GM19025 (cell line): ENCODE measurements around the gene ARAP3.
A peak's percentile ranks its signal among the peaks of the same experiment; 100 is the strongest.

Source experiments
- ATAC-seq: cut with Tn5 transposase; IDR thresholded peaks from one replicate; pipeline ENCODE4 v1.9.1; 2021; ENCODE audit warnings: mild to moderate bottlenecking, low read depth, moderate library complexity; ENCODE audit not compliant: unreplicated experiment

ARAP3 gene

DNA sequence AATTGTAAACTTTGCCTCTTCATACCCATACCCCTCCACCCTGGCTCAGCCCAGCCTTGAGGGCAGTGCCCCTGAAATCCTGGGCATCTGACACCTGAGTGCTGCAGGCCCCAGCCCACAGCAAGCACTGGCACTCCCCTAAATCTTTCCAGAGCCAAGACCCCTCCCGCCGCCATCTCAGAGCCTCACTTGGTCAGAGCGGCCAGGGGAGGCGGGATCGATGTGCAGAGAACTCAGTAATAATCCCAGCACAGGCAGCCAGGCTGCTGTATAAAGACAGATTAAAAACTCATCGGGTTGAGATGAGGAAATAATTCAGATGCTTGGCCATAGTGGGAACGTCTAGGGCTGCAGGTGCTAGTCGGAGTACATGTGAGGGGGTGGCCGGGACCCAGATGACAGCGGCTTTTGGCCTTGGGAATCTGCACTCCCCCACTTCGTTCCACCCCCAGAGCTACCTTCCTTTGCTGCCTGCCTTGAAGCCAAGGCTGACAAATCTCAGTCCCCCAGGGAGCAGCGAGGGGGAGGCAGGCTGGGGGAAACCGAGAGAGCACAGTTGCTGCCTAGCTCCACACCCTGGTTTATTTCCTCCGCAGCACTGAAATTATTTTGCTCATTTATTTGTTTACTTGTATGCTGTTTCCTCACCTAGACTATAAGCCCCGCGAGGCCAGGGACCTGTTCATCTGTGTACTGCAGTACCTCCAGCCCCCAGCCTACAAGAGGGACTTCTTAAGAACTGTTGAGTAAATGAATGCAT, 19.5 kb upstream of the ARAP3 start:
- ATAC-seq, result peak; percentile 52

DNA sequence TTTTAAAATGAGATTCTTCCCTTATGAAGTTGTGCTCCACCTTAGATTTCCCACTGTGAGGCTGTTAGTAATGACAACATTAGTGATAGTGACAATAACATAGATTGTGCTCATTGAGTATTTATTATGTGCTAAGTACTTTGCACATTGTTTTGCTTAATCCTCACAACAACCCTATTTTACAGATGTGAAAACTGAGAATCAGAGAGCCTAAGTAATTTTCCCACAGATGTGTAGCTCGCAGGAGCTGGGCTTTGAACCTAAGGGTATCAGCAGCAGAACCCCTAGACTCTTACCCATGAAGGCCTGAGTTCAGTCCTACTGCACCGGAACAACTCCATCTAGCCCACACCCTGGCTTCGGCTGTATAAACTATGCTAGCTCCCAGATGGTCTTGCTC, 15.6 kb upstream of the ARAP3 start:
- ATAC-seq, result no peak

DNA sequence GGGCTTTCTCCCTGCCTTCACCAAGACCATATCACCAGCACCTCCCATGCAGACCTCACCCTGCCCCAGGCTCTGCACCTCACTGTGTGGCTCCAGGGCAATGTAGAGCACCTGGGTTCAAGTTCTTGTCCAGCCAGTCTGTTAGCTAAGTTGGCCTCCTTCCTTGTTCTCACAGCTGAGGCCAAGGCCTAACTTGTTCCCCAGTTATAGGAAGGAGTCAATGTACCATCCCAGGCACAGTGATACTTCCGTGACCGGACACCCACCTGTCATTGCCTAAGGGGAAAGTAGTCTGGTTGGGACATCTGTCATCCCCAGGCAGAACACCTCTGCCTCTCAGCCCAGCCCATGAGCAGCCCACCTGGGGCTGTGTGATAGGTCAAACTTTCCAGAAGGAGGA, 14.4 kb upstream of the ARAP3 start:
- no peak for ATAC-seq

DNA sequence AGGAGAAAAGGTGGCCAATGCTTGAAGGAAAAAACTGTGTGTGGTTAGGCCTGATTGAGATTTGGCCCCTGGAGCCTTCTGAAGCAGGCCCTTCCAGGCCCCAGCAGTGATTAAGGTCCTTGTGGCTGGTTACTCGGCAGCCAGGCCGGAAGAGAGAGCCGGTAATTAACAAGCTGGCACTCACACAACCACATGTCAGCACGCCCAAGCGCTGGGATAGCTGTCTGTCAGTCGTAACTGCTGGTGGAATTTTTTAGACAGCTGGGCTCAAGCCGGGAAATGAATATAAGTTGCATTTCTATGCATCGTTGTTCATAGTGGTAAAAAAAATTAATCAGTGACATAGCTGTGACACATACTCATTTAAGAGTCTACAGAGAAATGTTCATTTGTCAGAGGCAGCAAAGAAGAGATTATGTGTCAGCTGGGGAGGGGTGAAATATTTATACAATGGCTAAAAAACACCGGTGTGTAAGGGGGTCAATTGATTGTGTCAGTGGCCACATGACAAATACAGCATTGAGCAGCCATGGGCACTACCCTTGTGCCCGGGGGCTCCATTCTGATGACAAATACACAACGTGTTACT, 13.7 kb upstream of the ARAP3 start:
- no peak for ATAC-seq

DNA sequence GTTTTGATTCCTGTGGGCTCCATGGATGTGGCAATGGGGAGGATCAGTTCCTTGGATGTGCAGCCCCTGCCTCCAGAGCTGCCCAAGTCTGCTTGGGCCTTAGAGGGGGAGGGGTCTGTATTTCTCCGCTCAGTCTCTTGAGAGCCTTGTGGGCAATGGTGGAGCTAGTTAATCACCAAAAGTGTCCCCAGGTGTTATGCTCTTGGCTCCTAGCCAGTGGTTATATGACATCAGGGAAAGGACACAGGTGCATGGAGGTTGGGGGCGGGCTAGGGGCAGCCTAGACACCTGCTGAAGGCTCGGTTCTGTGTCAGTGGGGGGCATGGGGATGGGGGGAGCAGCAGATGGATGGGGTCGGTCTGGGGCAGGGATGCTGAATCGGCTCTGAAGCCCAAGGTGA, 12.4 kb upstream of the ARAP3 start:
- no peak for ATAC-seq

DNA sequence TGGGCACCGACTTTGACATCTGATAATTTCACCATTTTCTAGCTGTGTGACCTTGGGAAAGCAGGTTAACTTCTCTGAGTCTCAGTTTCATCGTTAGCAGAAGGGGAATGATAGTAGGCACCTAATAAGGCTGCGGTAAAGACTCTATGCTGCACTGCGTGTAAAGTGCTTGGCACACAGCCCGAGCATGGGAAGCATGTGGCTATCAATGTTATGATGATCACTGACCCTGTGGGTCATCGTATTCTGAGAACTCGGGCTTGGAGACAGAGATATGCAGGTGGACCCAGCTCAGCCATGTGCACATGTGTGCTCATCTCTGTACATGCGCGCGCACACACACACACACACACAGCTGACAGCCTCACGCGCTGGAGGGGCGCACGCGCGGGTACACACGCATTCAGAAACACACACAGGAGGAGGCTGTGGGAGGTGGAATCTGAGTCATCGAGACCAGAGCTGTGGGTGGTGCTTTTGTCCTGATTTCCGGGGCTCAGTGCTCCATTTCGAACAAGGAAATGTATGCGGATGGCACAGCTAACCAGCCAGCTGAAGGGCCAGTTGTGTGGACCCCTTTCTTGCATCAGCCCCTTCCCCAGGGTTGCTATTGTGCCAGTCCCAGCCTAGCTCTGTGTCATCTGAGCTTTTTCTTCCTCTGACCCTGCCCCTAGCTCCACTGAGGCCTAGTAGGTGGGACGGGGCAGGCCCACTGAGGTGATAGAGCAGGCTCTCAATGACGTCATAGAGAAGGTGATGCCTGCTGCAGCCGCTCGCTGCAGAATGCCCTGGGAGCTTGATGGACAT, 11.1 kb upstream of the ARAP3 start:
- ATAC-seq, result no peak

DNA sequence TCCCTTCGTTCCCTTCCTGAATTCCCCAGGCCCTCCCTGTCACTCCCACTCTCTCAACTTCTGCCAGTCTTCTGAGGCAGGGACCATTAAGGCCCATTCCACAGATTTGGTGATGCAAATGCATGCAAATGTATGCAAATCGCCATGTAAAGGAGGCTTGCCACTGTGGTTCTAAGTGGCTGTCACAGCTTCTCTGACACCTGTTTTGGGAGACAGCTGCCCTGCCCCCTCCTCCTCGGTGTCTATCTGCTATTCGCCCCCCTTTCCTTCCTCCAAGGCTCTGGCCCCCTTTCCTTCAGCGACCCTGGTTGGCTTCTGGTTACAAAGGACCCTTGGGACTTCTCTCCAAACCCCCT, 10.5 kb upstream of the ARAP3 start:
- ATAC-seq, result no peak

DNA sequence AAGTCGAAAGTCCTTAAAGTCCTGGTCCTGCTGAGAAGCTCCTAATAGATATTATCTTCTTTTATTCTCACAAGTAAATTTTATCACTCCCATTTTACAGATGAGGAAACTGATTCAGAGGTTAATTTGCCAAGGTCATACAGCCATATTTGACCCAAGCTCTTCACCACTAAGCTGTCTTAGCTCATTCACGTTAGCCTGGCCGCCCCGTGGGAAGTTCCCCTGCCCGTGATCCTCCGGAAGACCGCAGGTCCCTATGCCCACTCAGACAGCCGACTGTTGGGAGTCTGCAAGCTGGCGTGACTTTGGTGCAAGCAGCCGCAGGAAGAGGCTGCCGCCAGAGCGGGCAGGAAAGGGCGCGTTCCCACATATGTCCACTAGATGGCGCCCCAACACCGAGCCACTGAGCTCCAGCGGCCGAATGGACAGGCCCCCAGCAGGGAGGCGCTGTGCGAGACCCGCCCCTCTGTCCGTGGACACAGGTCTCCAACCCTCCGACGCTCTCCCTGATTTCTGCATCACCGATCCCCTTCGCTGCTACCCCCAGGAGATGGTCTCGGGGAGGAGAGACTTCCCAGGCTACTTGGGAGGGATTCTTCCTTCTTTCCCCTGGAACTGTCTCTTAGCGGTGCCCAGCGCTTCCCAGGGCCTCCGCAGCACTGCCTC, 10.0 kb upstream of the ARAP3 start:
- ATAC-seq, result peak; percentile 84

DNA sequence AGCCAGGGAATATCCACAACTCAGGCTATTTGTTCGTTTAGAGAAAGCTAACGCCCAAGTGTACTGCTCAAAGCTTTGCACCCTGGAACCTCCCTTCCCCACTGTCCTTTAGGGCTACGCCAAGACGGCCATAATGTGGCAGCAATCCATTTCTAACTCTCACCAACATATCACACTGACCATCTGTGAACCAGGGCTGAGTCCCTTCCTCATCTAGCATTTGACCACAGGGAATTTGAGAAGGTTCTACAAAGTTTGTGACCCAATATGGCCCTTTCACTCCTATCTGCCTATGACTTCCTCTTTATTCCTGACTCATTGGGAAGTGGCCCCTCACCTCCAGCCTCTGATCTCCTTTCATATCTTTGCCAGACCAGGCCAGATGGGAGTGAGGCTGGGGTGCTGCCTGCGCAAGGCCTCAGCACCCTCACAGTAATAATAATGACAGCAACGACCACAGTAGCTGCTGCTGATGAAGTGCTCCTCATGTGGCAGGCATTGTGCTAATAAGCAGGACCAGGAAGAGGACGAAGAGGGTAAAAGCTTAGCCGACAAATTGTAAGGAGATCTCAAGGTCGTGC, 9.3 kb upstream of the ARAP3 start:
- no peak for ATAC-seq

DNA sequence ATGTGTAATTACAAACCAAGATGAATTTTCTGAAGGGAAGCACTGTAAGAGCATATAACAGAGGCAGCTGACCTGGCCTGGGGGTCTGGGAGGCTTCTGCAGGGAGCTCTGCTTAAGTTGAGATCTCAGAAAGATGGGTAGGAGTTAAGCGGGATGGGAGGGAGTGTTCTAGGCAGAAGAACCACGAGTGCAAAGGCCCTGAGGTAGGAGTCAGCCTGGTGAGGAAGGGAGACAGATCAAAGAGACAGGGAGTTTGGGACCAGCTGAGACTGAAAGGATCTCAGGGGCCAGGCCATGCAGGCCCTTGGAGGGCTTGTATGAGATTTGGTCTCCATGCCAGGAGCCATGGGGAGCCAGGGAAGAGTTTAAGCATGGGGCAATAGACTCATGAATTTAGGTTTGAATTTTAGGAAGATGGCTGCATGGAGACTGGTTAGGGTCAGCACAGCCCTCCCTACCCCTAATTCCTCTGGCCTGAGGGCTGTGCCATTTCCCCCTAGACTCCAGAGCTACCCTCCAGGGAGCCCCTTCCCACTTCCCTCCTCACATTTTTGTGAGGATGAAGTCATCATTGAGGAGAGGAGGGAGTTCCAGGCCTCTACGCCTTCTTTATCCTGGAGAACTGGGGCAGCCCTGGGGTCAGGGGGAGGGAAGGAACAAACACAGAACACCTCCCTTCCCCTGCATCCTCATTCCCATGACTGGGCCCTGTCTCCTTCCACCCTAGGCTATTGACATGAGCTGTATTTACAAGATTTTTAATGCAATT, 4.8 kb upstream of the ARAP3 start:
- no peak for ATAC-seq

DNA sequence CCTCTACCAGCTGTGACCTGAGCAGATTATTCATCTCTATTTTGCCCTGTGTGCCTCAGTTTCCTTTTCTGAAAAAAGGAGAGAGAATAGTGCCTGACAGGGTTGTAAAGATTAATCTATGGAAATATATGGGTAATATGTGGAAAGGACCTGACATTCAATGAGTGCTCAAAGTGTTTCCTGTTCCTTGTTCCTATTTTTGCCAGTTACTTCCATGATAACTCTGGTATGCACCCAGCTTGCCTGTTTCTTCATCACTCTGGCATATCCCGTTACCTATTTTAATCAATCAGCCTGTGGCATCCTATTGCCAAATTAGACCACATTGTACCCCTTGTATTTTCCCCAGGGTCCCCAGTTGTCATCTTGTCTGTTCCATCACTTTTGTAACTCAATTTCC, 3.6 kb upstream of the ARAP3 start:
- no peak for ATAC-seq

DNA sequence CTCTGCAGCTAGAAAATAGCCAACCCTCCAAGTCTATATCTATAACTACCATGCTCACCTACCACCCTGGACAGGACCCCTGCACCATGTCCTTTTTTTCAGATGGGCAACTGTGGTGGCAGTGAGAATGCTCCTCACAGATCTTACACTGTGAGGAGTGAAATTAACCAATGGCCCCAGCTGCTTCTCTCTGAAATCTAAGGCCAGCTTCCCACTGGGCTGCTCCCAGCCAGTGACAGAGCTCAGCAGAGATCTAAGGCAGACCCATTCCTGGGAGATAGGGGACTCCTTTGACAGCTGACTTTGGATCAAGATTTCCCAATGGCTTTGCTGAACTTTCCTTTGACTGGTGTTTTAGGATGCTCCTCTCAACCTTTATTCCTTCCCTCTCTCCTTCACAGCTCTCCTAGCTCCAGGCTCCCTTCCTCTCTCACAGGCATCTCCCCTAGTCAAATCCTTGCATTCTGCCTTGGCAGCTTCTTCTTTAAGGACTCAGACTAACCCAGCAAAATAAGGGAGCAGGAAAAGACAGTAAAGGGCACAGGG, 1.6 kb upstream of the ARAP3 start:
- ATAC-seq, result no peak

DNA sequence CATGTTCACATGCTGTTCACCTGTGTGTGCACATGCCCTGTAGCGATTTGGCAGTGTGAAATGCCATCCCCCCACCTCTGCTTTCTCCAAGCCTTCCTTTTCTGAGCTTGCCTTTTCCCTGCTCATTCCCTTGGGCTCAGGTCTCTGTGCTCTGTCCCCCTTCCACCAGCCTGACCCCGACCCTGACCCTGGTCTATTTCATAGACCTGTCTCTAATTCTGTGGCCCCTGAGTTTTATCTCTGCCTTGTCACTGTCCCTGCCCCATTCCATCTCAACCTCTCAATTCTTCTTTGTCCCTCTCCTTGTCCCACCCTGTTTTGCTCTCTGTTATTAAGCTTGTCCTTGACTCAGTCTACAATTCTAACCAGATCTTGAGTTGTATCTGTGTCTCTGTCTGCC, 735 bp downstream of the ARAP3 start:
- no peak for ATAC-seq

DNA sequence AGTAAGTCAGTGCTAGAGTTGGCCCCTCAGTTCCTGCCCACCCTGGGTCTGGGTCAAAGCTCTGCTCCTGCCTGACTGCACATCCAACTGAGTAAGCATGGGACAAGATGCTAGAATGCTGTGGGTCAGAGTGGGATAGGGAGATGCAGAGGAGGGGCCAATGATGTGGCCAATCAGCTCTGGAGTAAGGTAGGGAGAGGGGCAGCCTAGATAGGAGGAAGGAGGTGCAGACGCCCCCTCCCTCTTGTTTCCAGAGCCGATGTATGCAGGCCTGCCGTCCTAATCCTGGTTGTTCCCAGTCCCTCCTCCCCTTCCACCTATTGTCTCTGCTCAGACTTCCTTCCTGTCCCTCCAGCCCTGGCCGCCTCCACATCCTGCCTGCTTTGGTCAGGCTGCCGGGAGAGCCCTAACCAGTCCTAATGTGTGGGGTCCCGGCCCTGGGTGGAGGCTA, 1.3 kb downstream of the ARAP3 start:
- ATAC-seq, result no peak

DNA sequence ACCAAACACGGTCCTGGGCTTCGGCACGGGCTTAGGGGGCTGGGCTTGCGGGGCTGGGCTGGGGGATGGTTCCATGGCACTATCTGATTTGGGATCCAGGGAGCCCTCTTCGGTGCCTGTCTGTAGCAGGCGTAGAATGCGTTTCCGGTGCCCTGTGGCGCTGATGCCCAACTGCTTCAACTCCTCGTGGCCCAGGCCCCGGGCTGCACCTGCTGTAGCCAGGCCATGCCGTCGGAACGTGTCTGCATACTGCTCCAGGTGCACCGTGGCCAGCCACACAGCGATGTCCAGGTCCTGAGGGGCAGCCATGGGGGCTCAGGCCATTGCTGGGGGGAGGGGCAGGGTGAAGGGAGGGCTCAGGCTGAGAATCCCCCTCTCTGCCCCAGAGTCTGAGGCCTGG, 1.9 kb downstream of the ARAP3 start:
- ATAC-seq, result no peak

DNA sequence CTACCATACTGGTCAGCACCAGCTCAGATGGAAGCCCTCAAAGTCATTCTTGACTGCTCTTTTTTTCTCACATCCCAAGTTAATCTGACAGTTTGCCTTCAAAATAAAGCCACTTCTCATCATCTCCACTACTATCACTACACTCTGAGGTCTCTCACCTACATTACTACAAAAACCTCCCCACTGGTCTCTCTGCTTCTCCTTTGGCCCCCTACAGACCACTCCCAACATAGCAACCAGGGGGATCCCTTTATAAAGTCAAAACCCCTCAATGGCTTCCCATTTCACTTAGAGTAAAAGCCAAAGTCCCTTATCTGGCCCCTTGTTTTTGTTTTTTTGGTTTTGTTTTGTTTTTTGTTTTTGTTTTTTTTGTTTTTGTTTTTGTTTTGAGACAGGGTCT, 4.6 kb downstream of the ARAP3 start:
- no peak for ATAC-seq

DNA sequence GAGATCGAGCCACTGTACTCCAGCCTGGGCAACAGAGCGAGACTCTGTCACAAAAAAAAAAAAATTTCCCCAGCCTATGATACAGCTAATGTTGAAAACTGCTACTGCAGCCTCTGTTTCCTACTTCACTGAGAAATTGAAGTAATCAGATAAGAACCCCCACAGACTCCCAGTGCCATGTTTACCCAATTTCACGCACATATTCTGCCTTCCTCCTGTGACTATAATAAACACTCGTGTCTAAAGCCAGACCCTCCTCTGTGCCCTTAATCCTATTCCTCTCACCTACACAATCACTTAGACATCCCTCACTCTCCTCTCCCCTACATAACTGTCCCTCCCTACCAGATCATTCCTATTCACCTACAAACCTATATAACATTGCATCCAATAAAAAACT, 6.4 kb downstream of the ARAP3 start:
- no peak for ATAC-seq

DNA sequence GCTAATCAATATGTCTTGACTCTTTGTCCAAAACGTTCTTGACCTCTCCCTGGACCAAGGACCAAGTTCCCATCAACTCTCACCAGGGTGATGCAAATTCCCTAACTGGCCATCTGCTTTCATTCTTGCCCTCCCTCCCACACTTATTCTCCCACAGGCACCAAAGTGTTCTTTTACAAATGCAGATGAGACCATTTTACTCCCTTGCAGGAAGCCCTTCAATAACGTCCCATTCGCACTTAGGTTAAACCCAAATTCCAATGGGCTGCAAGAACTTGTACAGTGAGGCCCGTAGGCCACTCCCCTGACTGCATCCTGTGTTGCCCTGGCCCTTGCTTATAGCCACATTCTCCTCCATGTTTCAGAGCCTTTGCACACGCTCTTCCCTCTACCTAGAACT, 7.3 kb downstream of the ARAP3 start:
- ATAC-seq, result no peak

DNA sequence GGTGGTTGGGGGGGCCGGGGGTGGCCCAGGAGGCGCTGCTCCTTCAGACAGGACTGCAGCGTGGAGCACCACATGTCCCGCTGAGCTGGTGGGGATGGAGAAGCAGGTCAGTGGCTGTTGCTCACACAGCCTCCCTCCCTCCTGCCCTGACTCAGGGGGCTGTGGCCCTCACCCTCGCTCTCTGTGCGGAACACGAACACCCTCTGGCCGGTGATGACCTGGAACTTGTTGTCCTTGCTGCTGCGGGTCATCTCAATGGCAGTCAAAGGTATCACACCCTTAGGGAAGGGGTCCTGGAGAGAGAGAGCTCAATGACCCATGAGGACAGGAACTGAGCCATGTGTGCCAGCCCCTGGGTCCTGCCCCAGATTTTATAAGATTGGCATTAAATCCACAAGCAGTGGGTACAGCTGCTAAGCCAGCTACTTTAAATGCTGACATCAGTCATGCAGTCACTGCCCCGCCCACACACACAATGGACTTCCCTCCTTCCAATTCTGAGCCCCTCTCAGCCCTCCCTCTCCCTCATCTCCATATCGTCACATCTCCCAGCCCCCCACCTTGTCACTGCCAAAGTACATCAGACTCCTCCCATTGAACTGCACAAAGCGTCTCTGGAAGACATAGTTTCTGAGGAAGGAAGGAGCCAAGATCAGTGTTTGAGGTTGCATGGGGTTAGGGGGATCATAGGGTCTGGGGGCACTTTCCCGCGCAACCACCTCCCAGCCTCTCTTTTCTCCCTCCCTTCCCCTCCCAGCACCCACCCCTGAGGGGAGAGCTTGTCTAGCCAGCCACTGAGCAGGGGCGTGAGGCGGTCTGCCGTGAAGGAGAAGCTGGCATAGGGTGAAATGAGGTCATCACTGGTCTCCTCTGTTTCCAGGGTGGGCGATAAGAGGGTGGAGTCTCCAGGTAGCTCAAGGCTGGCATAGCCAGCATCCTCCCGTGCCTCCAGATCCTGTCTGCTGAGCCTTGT, 8.9 kb downstream of the ARAP3 start:
- ATAC-seq, result no peak
